Hematopoietic multipotent progenitor cell treated with erythropoietin and hydrocortisone succinate and interleukin-3 and kit ligand, for 4 days (in vitro differentiated cells): Measurements from ENCODE around the gene NHS.
A peak's percentile ranks its signal among the peaks of the same experiment; 100 is the strongest.

Experiments used
- DNase-seq: peaks from one replicate; pipeline ENCODE4 v3.0.0-alpha.2; 2015

The NHS gene

DNA sequence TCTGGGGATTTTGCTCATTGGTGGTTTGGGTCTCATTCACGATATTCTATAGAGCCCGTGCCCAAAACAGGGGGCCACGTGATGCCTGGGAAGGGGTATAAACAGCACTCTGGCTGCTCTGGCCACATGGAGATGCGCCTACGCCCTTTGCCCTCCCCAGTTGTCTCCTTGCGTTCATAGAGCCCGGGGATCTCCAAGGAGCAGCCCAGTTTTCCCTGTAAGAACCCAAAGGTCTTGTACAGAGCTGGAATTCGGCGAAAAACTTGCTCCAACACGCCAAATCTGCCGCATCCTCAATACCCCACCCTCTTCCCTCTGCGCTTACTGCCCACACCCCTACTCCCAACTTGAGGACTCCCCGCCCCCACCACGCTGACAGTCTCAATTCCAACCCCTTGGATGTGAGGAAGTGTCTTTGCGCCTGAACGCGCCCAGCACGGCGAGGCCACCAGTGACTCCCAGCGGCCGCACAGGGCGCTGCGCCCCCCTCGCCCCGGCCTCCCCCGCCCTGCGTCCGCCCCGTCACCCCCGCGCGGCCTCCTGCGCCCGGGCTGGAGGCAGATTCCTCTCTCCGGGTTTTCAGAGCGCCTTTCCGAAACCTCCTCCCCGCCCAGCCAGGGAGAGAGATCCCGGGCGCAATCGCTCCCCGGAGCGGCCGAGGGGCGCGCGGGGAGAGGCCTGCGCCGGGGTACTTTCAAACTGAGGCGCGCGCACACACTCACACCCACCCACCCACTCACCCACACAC is at the start of gene NHS:
Gene NHS (plus strand): TSS at position 582 of the 748 bp plus-strand sequence. CDS start 558 bp downstream, outside the sequence.
- DNase-seq = peak; percentile 44

GRCh38 chrX:17328837-17329236 is 46.2 kb upstream of the NHS start:
- DNase-seq = no peak

- no peak for DNase-seq
These were observed 38.6 kb upstream of the NHS start for GRCh38 chrX:17336377-17336776.

- no peak for DNase-seq
These were observed 19.0 kb upstream of the NHS start for GRCh38 chrX:17355976-17356375.

- no peak for DNase-seq
These were observed 15.5 kb upstream of the NHS start for GRCh38 chrX:17359500-17359899.

- peak; percentile 28 for DNase-seq
These were observed 13.4 kb upstream of the NHS start for GRCh38 chrX:17361620-17362019.

- DNase-seq = no peak
These were observed 7.0 kb upstream of the NHS start for GRCh38 chrX:17368002-17368401.

- DNase-seq = no peak
These were observed 5.7 kb upstream of the NHS start for GRCh38 chrX:17369309-17369708.

DNA sequence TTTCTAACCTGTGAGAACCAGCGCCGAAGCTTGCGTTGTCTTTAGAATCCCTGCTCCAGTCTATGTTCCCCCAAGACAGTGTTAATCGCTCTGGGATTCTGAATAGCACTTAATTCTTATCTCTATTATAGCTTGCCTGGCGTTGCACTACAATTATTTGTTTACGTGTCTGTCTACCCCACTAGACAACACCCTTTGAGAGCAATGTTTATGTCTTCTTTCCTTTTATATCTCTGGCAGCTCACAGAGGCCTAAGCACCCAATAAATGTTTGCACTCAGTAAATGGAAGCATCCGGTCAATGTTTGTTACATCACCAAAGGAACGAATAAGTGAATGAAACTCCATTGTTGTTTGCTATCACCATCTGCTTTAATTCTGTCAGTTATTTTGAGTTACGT is 4.8 kb upstream of the NHS start:
- no peak for DNase-seq

GRCh38 chrX:17372052-17372451 is 2.9 kb upstream of the NHS start:
- DNase-seq = no peak

DNA sequence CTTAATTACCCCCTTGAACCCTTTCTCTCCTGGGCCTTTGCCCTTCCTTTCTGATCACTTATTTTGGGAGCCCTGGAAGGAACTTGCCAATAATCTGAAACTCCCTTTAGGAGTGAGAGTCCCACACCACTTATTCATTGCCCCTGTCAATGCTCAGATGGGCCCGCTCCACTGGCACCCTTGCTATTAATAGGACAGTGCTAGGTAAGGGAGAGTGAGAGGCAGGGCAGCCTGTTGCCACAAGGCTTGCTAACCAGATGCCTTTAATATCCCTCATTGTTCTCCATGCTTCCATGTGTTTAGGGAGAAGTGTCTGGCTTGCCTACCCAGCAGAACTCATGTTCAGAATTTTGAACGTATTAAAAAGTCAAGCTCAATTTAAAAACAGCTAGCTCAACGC is 1.7 kb upstream of the NHS start:
- no peak for DNase-seq

DNA sequence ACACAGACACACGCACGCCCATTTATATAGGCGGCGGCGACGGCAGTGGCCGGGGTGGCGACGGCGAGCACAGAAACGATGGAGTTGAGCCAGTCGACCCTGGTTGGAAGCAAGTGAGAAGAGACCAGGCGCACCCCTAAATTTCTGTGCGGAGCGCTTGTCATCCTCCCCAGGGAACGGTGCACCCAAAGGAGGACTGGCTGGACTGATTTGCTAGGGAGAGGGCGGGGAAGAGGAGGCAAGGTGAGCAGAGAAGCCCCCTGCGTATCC is 302 bp downstream of the NHS start:
- DNase-seq = no peak

DNA sequence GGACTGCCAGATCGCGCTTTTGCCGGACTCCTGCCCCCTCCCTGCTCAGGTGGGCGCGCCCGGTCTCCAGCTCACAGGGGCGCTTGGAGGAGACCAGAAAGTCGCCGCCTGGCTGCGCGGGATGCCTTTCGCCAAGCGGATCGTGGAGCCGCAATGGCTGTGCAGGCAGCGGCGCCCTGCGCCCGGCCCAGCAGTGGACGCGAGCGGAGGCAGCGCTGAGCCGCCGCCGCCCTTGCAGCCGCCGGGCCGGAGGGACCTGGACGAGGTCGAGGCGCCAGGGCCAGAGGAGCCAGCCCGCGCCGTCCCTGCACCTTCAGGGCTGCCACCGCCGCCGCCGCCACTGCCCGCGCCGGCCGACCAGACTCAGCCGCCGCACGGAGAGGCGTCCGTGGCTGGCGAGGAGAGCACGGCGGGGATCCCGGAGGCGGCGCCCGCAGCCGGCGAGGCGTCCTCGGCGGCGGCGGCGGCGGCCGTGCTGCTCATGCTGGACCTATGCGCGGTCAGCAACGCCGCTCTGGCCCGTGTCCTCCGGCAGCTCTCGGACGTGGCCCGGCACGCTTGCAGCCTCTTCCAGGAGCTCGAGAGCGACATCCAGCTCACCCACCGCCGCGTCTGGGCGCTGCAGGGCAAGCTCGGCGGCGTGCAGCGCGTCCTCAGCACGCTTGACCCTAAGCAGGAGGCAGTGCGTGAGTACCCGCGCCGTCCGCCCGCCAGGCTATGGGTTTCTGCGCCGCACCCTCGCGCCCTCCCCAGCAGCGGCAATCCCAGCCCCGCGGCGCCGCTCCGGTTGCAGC is 834 bp downstream of the NHS start:
- DNase-seq = no peak

- DNase-seq = no peak
These were observed 1.6 kb downstream of the NHS start for GRCh38 chrX:17376431-17377077.

DNA sequence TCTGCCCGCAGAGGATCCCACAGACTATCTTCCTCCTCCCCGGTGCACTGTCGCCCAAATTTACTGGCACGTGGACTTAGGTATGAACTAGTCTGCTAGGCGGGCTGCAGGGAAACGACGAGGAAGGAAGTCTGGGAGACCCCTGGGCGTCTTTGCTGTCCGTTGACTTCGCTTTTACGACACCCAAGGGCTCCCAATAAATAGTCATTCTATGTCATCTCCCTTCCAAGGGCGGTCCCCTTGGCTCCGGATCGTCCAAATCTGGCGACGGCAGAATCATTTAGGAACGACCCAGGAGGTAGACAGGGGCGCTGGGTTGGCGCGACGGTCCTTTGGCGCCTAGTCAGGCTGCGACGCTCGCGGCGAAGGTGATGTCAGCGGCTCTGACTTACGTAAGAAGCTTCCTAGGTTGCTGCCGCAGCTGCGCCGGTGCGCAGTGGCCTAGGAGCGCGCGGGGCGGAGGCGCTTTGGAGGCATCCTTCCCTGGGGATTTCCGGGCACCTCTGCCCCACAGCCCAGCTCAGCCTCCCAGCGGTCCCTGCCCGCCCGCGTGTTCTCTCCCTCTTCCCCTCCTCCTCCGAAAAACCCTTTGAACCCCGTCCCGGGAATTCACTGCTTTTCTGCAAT is 2.2 kb downstream of the NHS start:
- DNase-seq = no peak

DNA sequence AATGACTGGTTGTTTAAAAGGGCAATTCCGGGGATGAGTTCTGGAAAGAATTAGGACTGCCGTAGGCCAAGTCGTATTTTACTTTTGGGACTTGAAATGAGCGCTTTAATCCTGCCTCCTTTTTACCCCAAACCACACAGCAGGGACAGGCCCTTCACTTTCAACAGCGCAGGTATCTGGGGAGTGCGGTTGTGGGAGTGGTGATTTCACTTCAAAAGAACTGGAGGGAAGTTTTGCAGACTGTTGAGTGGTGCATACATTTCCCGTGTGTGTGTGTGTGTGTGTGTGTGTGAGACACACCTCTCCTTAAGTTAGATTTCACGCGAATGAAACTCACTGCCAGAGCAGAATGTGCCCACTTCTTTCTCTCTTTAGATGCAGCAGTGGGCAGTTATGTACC is 2.8 kb downstream of the NHS start:
- no peak for DNase-seq

- no peak for DNase-seq
These were observed 5.2 kb downstream of the NHS start for GRCh38 chrX:17380221-17380620.

GRCh38 chrX:17390419-17390850 is 15.4 kb downstream of the NHS start:
- no peak for DNase-seq

GRCh38 chrX:17395154-17395553 is 20.2 kb downstream of the NHS start:
- no peak for DNase-seq

DNA sequence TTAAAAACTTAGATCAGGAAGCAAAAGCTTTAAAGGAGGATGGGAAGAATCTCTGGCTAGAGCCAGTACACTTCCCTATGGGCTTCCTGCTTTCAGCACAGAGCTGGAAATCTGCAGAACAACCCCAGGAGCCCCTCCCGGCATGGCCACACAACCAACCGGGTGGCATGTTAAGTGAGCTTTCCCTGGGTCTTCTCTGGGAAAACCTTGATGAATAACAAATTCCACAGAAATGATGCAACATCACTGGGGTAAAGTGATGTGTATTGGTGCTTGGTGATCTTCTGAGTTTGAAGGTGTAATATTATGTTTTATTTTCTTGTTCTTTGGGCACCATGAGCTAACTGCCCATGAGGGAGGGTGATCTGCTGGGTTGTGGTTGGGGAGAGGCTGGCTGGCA is 22.1 kb downstream of the NHS start:
- DNase-seq = no peak

DNA sequence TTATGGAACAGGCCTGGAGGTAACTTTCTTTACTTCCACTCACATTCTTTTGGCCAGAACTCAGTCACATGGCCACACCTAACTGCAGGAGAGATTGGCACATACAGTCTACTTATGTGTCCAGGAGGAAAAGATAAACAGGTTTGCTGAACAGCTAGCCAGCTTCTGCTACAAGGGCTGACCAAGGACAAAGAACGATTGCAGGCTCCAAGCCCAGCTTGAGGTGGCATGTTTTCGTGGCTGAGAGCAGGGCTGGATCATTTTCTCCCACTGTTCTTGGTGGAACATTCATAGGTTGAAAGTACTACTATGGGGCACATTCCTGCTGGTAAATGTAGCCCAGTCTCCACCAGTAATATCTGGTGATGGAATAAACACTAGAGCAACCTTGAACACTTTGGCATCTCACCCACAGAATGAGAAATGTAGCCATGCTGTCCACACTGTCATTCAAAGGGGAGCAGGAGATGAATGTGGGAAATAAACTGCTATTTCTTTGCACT is 28.2 kb downstream of the NHS start:
- DNase-seq = no peak

DNA sequence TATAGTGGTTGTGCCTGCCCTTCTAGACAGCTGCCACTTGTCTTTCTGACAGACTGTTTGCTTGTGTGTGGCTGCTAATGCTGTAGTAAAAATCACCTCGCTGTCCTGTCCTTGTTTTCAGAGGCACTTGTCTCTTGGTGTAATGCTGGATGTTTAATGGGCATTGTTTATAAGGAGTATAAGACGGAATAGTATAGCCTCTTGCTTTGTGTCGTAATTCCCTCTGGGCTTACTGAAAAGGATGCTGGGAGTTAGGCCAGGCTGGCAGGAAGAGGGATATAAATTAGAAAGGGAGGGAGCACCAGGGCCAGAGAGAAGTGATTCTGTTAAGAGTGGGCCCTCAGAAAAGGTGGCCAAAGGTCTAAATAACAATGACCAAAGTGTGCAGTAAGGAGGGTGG is 29.0 kb downstream of the NHS start:
- no peak for DNase-seq

- no peak for DNase-seq
These were observed 30.4 kb downstream of the NHS start for GRCh38 chrX:17405225-17405969.
